K562 treated with DMSO at 1 percent for 48 hours (cell line): Measurements from ENCODE around the gene CCR7. TPM values are rescaled to one million over a fixed set of nuclear protein-coding genes. Genes with fewer than 3 reads are reported as not detected.

Experiments
- total RNA-seq: library from RNA; unstranded; fragments of 300-600 nt; gene quantifications from 2 replicates; pipeline ENCODE4 v1.2.3, GENCODE V29; 2022; ENCODE audit warnings: low replicate concordance; ENCODE audit errors: extremely low read depth

The CCR7 gene
- not detected in 2 replicates for total RNA-seq

GRCh38 chr17:40564883-40565768 is at the start of gene CCR7:
Gene CCR7 (minus strand): TSS chr17:40565472. CDS start chr17:40565409, 63 bp downstream.

Other genes starting within 250 kb of the CCR7 start
- not detected in 2 replicates for gene GJD3, start 200.7 kb downstream of the CCR7 start, total RNA-seq
- gene TOP2A, start 147.6 kb downstream of the CCR7 start, total RNA-seq: 1,142 TPM in 1 of 2 replicates, not detected in the other
- not detected in 2 replicates for gene IGFBP4, start 122.0 kb downstream of the CCR7 start, total RNA-seq
- not detected in 2 replicates for gene TNS4, start 63.8 kb downstream of the CCR7 start, total RNA-seq
- gene SMARCE1, start 82.3 kb upstream of the CCR7 start, total RNA-seq: not detected in 2 replicates
- gene KRT222, start 99.7 kb upstream of the CCR7 start, total RNA-seq: not detected in 2 replicates
- not detected in 2 replicates for gene KRT24, start 138.3 kb upstream of the CCR7 start, total RNA-seq
- not detected in 2 replicates for gene KRT25, start 189.9 kb upstream of the CCR7 start, total RNA-seq
- gene KRT26, start 206.7 kb upstream of the CCR7 start, total RNA-seq: not detected in 2 replicates
- not detected in 2 replicates for gene KRT27, start 217.1 kb upstream of the CCR7 start, total RNA-seq
- gene KRT28, start 234.5 kb upstream of the CCR7 start, total RNA-seq: not detected in 2 replicates